ENCODE data around the gene EPB41L4A.

Gene EPB41L4A

GRCh38 chr5:112146323-112147226 is 272.5 kb downstream of the EPB41L4A start:
- DNase-seq: peak; percentile 22

- no peak for DNase-seq
These were observed 275.4 kb downstream of the EPB41L4A start for GRCh38 chr5:112143690-112144089.

GRCh38 chr5:112142769-112143270 is 276.3 kb downstream of the EPB41L4A start:
- DNase-seq: no peak

- DNase-seq: no peak
These were observed 277.5 kb downstream of the EPB41L4A start for GRCh38 chr5:112141582-112141981.

GRCh38 chr5:112138526-112138925 is 280.6 kb downstream of the EPB41L4A start:
- DNase-seq: no peak

GRCh38 chr5:112136773-112137172 is 282.3 kb downstream of the EPB41L4A start:
- no peak for DNase-seq

GRCh38 chr5:112127861-112128260 is 291.2 kb downstream of the EPB41L4A start:
- DNase-seq: no peak

GRCh38 chr5:112126982-112127381 is 292.1 kb downstream of the EPB41L4A start:
- DNase-seq: no peak

GRCh38 chr5:112125903-112126302 is 293.2 kb downstream of the EPB41L4A start:
- DNase-seq: no peak

GRCh38 chr5:112124788-112125187 is 294.3 kb downstream of the EPB41L4A start:
- DNase-seq: no peak

GRCh38 chr5:112123086-112123485 is 296.0 kb downstream of the EPB41L4A start:
- DNase-seq: no peak

GRCh38 chr5:112122353-112122752 is 296.7 kb downstream of the EPB41L4A start:
- no peak for DNase-seq

- DNase-seq: no peak
These were observed 297.8 kb downstream of the EPB41L4A start for GRCh38 chr5:112121258-112121657.

- DNase-seq: no peak
These were observed 299.1 kb downstream of the EPB41L4A start for GRCh38 chr5:112119969-112120368.

GRCh38 chr5:112119508-112119907 is 299.6 kb downstream of the EPB41L4A start:
- DNase-seq: no peak

- DNase-seq: no peak
These were observed 301.5 kb downstream of the EPB41L4A start for GRCh38 chr5:112117551-112117950.

GRCh38 chr5:112116371-112116770 is 302.7 kb downstream of the EPB41L4A start:
- no peak for DNase-seq

GRCh38 chr5:112113565-112113964 is 305.5 kb downstream of the EPB41L4A start:
- DNase-seq: no peak

Measured in SHP77 treated with DMSO at 0.1 percent for 48 hours (cell line).